GM21737 (cell line): ENCODE results near the gene MAOA.
A peak's percentile ranks its signal among the peaks of the same experiment; 100 is the strongest.
"Not testable (repeated sequence)": the region's sequence is repeated elsewhere in the genome, so short reads cannot be mapped to it uniquely, and the experiment has no call there.

ENCODE experiments used
- ATAC-seq: cut with Tn5 transposase; IDR thresholded peaks from one replicate; pipeline ENCODE4 v1.9.1; 2021; ENCODE audit warnings: mild to moderate bottlenecking, moderate library complexity; ENCODE audit not compliant: unreplicated experiment

Gene MAOA

DNA sequence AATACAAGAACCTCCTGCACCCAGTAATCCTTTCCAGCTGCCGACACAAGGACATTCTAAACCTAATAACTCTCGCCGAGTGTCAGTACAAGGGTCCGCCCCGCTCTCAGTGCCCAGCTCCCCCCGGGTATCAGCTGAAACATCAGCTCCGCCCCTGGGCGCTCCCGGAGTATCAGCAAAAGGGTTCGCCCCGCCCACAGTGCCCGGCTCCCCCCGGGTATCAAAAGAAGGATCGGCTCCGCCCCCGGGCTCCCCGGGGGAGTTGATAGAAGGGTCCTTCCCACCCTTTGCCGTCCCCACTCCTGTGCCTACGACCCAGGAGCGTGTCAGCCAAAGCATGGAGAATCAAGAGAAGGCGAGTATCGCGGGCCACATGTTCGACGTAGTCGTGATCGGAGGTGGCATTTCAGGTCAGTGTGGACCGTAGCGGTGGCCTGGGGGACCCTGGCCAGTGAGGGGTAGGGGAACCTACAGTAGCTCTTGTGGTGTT, at the start of gene MAOA:
MAOA (plus strand) TSS at position 295 of the 490 bp plus-strand sequence; CDS start at position 338, 43 bp downstream.
- ATAC-seq = no peak

DNA sequence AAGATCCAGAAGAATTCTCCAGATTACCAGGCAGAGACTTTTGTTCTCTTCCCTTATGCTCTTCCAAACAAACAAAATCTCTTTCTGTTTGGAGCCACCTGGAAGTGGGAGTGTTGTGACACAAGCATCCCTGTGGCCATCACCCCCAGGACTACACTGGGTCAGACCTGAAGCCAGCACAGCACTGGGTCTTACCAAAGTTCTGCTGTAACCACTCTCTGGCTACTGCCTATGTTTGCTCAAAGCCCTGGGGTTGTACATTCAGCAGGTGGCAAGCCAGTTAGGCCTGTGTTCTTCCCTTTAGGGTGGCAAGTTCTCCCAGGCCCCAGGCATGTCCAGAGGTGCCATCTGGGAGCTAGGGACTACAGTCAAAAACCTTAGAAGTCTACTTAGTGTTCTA, 43.7 kb upstream of the MAOA start:
- no peak for ATAC-seq

DNA sequence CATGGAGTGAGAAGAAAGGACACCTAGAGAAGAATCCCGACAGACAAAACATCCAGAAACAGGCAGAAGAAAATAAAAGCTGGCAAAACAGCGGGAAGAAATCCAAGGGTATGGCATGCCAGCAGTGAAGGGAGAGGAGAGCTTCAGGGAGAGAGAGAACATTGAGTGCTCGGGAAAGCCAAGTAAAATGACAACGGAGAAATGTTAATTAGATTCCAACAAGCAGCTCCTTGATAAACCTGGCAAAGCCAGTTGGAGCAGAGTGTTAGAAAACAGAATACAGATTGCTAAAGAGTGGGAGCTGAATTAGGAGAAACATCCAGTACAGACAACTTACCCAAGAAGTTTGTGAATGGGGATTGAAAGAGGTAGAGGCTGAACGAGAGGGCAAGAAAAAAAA, 40.4 kb upstream of the MAOA start:
- ATAC-seq = no peak

DNA sequence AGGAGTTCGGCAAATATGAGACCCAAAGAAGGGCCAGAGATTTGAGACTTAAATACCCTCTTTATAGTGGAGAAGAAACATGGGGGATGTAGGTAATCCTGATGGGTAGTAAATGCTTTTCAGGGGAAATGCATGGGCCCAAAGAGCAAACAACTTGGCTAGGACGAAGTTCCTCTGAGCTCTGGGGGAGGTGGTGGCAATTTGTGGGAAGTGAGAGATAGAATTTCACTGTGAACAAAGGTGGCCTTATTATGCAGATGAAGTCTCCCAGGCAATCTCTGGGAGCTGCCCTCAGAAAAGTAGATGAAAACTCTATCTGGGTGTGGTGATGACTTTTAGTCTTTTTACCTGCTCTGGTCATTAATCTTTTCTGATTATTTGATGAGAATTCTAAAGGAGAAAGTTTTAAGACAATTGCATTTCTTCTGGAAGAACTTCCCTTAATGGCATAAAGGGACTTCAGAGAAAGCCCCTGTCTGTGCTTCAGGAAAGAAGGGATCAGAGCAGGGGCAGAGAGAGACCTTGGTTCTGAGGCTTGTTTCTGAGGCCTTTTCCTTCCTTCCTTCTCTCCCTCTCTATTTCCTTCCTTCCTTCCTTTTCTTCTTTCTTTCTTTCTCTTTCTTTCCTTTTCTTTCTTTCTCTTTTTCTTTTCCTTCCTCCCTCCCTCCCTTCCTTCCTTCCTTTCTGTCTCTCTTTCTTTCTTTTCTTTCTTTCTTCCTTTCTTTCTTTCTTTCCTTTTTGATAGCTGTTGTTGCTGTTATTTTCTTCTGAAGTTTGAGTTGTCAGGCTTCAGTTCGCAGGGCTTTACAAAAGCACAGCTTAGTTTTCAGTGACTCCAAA, 37.5 kb upstream of the MAOA start:
- ATAC-seq = no peak

DNA sequence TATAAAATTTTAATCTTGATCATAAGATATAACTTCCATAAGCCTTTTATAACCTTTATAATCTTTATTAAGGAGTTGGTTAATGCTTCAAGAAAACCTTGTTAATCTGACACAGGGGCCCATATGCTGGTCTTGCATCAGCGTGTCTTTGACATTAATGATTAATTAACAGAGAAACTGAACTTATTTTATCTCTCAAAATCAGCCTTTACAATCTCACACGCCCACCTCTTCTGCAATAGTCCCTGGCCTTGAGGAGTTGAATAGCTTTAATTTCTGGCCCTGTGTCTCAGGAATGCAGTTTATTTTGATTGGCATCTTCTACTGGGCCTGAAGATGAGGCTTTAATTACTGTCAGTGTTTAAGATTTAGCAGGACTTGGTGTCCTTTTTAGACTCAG, 36.2 kb upstream of the MAOA start:
- not testable (repeated sequence) for ATAC-seq

- no peak for ATAC-seq
These were observed 29.0 kb upstream of the MAOA start for GRCh38 chrX:43627147-43627546.

- no peak for ATAC-seq
These were observed 28.4 kb upstream of the MAOA start for GRCh38 chrX:43627669-43628068.

DNA sequence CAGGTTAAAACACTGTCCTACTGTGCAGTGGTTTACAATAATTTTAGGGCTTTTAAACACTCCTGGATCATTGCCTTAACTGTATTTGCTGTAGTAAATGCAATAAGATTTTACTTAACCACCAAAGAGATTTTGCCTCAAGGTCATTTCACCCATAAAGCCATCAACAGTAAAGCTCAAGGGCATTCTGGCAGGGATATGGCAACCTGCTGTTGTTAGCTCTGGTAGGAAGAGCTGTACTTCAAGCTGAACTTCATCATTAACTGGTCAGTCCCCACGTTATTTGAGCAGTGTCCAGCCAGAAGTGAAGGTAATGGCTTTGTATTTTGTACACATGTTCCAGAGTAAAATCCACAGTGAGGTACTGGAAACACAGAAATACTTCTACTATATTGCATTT, 26.9 kb upstream of the MAOA start:
- ATAC-seq = no peak

DNA sequence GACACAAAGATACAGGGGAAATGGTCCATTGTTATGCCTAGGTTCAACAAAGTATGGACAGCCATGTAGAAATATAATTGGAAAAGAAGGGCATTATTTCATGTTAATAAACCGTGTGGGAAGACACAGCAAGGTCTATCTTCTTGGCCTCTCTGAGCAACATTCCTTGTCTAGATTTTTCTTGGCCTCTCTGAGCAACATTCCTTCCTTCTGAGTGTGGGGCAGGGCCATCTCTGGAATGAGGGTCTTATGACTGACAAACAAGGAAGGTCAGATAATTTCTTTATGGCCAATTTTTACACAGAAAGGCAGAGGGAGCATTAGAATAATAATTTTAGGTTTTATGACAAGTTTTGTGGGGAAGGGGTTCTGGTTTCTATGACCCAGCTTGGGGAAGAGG, 24.3 kb upstream of the MAOA start:
- no peak for ATAC-seq

DNA sequence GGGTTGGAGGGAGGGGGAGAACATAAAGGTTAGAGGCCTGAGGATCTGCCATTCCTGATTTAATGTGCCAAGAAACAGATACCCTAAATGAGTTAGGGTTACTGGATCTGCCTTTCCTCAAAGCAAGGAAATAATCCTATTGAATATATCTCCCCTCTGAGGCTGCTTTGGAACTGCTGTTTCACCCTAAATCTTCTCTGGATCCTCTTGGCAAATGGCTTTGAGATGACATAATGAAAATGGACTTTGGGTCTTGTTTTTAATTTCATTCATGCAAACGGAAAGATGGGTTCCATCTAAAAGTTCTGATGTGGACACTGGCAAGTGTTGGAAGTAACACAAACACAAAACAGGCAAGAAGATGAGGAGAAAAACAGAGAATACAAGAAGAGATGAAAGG, 23.0 kb upstream of the MAOA start:
- no peak for ATAC-seq

DNA sequence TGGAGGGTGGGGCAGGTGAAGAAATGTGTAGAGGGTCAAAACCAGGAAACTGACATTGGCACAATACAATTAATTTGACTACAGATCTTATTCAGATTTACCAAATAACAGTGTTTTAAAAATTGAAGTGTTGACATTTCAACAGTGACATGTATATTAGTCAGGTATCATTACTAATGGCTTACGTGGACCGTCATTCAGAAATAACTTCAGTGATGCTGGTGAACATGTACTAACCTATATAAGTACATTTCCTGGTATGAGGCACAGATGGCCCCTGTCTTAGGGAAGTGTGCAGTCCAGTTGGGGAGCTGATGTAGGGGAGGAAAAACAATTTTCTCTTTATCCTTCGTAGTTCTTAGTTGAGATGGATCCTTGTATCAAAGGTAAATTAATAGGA, 22.3 kb upstream of the MAOA start:
- no peak for ATAC-seq

GRCh38 chrX:43640482-43640881, 15.6 kb upstream of the MAOA start:
- ATAC-seq = no peak

- no peak for ATAC-seq
These were observed 14.4 kb upstream of the MAOA start for GRCh38 chrX:43641691-43642090.

DNA sequence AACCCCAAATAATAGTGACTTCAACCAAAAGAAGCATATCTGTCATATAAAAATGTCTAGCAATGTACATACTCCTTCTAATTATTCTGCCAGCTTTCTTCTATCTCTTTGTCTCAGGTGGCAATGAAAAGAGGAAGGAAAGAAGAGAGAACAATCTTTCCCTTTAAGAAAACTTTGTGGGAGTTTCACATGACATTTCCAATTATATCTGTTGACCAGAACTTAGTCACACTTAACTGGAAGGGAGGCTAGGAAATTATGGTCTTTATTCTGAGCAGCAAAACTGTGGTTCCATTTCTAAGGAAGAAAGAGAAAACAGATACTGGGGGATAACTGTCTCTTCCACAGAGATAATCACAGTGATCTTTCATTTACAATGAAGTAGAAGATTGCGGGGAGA, 12.9 kb upstream of the MAOA start:
- ATAC-seq = no peak

GRCh38 chrX:43643662-43644061, 12.4 kb upstream of the MAOA start:
- no peak for ATAC-seq

GRCh38 chrX:43644124-43644701, 11.9 kb upstream of the MAOA start:
- ATAC-seq = no peak

DNA sequence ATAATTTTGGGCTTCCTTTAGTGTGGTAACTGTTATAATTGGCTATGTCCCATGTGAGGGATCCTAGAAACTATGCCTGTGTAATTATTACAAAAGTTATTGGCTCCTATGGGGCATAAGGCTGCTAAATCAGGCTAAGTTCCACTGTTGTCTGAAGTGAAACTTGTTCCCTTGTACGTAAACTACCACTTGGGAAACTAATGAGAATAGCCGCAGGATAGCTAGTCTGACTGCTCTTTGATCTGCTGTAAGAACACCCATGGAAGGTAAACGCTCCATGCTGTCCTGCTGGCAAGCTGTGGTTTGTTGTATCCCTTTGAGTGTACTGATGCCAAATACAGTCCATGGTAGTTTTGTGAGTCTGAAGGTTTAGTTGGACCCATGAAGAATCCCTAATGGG, 9.3 kb upstream of the MAOA start:
- ATAC-seq = no peak

DNA sequence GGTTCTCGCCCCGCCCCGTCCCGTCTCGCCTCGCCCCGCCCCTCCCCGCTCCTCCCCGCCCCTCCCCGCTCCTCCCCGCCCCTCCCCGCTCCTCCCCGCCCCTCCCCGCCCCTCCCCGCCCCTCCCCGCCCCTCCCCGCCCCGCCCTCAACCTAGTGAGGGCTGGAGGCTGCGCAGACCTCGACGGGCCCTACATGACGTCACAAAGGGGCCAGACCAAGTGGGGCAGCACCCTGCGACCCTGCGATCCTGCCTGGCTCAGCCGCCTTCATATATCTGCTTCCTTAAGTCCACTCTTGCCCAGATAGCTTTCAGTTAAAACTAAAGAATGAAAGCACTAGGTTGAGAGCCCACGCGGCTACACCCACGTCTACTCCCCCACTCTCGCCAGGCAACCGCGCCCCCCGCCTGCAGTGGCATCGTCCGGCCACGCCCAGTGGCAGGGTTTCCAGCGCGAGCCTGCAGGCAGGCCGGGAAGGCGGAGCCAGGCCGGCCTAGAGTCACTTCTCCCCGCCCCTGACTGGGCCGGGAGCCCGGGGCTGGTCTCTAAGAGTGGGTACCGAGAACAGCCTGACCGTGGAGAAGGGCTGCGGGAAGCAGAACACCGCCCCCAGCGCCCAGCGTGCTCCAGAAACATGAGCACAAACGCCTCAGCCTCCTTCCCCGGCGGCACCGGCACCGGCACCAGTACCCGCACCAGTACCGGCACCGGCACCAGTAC, 1.5 kb upstream of the MAOA start:
- peak; percentile 95 for ATAC-seq

GRCh38 chrX:43655151-43656004, 721 bp upstream of the MAOA start:
- ATAC-seq = no peak

- no peak for ATAC-seq
These were observed 1.6 kb downstream of the MAOA start for GRCh38 chrX:43657671-43658070.
